K562 (cell line): ENCODE results near the gene OMG. TPM values are rescaled to one million over a fixed set of nuclear protein-coding genes. Genes with fewer than 3 reads are reported as not detected.

Experiments used
- ARID1B ChIP-seq: fragments of 450-650 bp; IDR thresholded peaks from 2 replicates; pipeline ENCODE4 v1.6.1; 2016; ENCODE audit warnings: antibody characterized with exemption, mild to moderate bottlenecking, inconsistent platforms
- ATF7 ChIP-seq: fragments of 450-650 bp; IDR thresholded peaks from 2 replicates; pipeline ENCODE4 v1.7.1; 2014; ENCODE audit warnings: mild to moderate bottlenecking, moderate library complexity
- BMI1 ChIP-seq: fragments of 150-350 bp; IDR thresholded peaks from 2 replicates; pipeline ENCODE4 v1.6.1; 2014; ENCODE audit warnings: low read length
- CEBPB ChIP-seq: fragments of 450-650 bp; IDR thresholded peaks from 2 replicates; pipeline ENCODE4 v1.6.1; 2016; ENCODE audit warnings: missing genetic modification characterization, missing compliant biosample characterization
- GATAD2A ChIP-seq: fragments of 450-650 bp; IDR thresholded peaks from 2 replicates; pipeline ENCODE4 v1.6.1; 2017
- HDAC2 ChIP-seq: fragments of 450-650 bp; IDR thresholded peaks from 2 replicates; pipeline ENCODE4 v1.6.1; 2016; ENCODE audit warnings: mild to moderate bottlenecking
- HOXB6 ChIP-seq: fragments of 250-450 bp; sonication (Bioruptor Pico); IDR thresholded peaks from 2 replicates; pipeline ENCODE4 v1.5.1; 2022; ENCODE audit warnings: mild to moderate bottlenecking, borderline replicate concordance
- MCM2 ChIP-seq: fragments of 450-650 bp; IDR thresholded peaks from 2 replicates; pipeline ENCODE4 v1.6.1; 2017; ENCODE audit warnings: low read depth, mild to moderate bottlenecking
- NCOA1 ChIP-seq: fragments of 450-650 bp; IDR thresholded peaks from 2 replicates; pipeline ENCODE4 v1.6.1; 2016; ENCODE audit warnings: low read depth
- POLR2H ChIP-seq: IDR thresholded peaks from 2 replicates; pipeline ENCODE4 v1.6.1; 2016; ENCODE audit warnings: missing genetic modification characterization, low read depth, mild to moderate bottlenecking, control low read depth, missing compliant biosample characterization, moderate library complexity
- RNF2 ChIP-seq: sonication (generic); IDR thresholded peaks from 2 replicates; pipeline ENCODE4 v1.6.1; 2016
- SAFB ChIP-seq: fragments of 200-400 bp; formaldehyde crosslinking; IDR thresholded peaks from 2 replicates; pipeline ENCODE4 v1.6.1; 2017; ENCODE audit warnings: low read depth, low read length, borderline replicate concordance
- SMARCA4 ChIP-seq: fragments of 450-650 bp; IDR thresholded peaks from 2 replicates; pipeline ENCODE4 v1.6.1; 2016
- ZNF175 ChIP-seq: fragments of 200-800 bp; sonication (Bioruptor generic); IDR thresholded peaks from 2 replicates; pipeline ENCODE4 v1.6.1; 2016; ENCODE audit warnings: low read depth, mild to moderate bottlenecking, missing genetic modification characterization, missing compliant biosample characterization
- polyA plus RNA-seq, 8 experiments: library from polyadenylated mRNA; depleted of rRNA in 4 of 8; stranded (reverse) in 5 of 8; unstranded in 3 of 8; fragments of >200 nt; fragmentation: Nextera tagmentation in 2 of 8; fragmentation: Illumina TruSeq in 1 of 8; extraction: Ambion mirVana in 2 of 8; extraction: Trizol in 1 of 8; gene quantifications; 2 replicates each; pipeline versions ENCODE4 v1.2.1 to v1.2.3, GENCODE V29; 2011 to 2014; ENCODE audit warnings: inconsistent platforms in 1 of 8, missing spikeins in 1 of 8
- total RNA-seq, 7 experiments: library from RNA; depleted of rRNA in 6 of 7; stranded (reverse); fragments of >200 nt in 6 of 7; fragmentation: Illumina TruSeq in 2 of 7; extraction: Trizol in 2 of 7; gene quantifications; 2 replicates each; pipeline versions ENCODE4 v1.2.1 to v1.2.3, GENCODE V29; 2011 to 2021; ENCODE audit warnings: low replicate concordance in 1 of 7
- TF ChIP-seq, protein P1 (sequence below): fragments of 450-650 bp; IDR thresholded peaks from 2 replicates; pipeline ENCODE4 v1.6.1; 2017; ENCODE audit warnings: antibody characterized with exemption, mild to moderate bottlenecking
- TF ChIP-seq, protein P2 (sequence below): IDR thresholded peaks from 2 replicates; pipeline ENCODE4 v1.6.1; 2011; ENCODE audit not compliant: insufficient read length; ENCODE audit errors: extremely low read depth
- TF ChIP-seq, protein P3 (sequence below), 2 experiments: IDR thresholded peaks in 1 of 2; conservative IDR thresholded peaks in 1 of 2; 2 replicates each; pipeline ENCODE4 v1.6.1; 2016; ENCODE audit warnings: low read depth in 2 of 2, mild to moderate bottlenecking in 1 of 2, missing compliant biosample characterization in 1 of 2, missing genetic modification characterization in 1 of 2, moderate library complexity in 1 of 2
- TF ChIP-seq, protein P4 (sequence below): IDR thresholded peaks from 2 replicates; pipeline ENCODE4 v1.6.1; 2014; ENCODE audit warnings: antibody characterized with exemption

The OMG gene
- total and polyA plus RNA-seq, 9 of the 15 experiments (the other 6 are each of a cell fraction or from before 2014, with no cell fraction given), result 0.41 TPM; not detected in 8

DNA sequence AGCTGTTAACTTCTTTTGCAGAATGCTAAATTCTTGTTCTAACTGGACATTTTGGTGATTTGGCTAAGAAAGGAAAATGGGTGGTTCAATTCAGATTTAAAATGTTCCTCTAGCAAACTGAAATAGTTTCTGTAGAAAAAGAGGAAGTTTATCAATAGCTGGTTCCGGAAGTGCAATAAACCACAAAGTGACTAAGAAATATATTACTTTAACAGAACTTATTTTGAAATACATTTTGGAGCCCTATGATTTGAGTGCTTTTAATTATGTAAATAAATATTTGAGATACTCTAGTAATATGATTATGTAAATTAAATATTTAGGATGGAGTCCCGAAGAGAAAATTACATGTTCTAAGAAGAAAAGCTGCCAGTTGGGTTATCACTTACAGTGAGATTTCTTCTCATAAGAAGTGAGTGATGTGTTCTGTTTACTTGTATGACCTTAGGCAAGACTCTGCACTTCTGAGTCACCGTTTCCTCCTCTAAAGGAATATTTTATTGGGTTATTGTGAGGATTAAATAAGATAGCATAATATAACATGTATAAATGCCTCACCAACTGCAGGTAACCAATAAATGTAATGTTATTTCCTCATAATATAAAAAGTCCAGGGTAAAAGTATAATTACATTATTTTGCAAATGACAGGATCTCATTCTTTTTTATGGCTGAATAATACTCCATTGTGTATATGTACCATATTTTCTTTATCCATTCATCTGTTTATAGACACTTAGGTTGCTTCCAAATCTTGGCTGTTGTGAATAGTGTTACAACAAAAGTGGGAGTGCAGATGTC is 17.1 kb upstream of the OMG start, which contains the start of gene EVI2B (continued):
- TF ChIP-seq NCOA1 (0 out of 2 replicates have a peak, but pooled peaks have one; percentile 12), POLR2H (tag) (peak; percentile 61), MCM2 (no peak), SMARCA4 (peak; percentile 76; the same call in 1 of the 2 replicates), CEBPB (tag) (peak; percentile 80), HDAC2 (no peak), ZNF175 (CRISPR knock-in tag) (no peak), GATAD2A (no peak), ATF7 (peak; percentile 35), BMI1 (no peak), HOXB6 (CRISPR knock-in tag) (no peak), SAFB (no peak), RNF2 (0 out of 2 replicates have a peak, but pooled peaks have one; percentile 18), ARID1B (peak; percentile 77)
- TF ChIP-seq, protein P1, sequence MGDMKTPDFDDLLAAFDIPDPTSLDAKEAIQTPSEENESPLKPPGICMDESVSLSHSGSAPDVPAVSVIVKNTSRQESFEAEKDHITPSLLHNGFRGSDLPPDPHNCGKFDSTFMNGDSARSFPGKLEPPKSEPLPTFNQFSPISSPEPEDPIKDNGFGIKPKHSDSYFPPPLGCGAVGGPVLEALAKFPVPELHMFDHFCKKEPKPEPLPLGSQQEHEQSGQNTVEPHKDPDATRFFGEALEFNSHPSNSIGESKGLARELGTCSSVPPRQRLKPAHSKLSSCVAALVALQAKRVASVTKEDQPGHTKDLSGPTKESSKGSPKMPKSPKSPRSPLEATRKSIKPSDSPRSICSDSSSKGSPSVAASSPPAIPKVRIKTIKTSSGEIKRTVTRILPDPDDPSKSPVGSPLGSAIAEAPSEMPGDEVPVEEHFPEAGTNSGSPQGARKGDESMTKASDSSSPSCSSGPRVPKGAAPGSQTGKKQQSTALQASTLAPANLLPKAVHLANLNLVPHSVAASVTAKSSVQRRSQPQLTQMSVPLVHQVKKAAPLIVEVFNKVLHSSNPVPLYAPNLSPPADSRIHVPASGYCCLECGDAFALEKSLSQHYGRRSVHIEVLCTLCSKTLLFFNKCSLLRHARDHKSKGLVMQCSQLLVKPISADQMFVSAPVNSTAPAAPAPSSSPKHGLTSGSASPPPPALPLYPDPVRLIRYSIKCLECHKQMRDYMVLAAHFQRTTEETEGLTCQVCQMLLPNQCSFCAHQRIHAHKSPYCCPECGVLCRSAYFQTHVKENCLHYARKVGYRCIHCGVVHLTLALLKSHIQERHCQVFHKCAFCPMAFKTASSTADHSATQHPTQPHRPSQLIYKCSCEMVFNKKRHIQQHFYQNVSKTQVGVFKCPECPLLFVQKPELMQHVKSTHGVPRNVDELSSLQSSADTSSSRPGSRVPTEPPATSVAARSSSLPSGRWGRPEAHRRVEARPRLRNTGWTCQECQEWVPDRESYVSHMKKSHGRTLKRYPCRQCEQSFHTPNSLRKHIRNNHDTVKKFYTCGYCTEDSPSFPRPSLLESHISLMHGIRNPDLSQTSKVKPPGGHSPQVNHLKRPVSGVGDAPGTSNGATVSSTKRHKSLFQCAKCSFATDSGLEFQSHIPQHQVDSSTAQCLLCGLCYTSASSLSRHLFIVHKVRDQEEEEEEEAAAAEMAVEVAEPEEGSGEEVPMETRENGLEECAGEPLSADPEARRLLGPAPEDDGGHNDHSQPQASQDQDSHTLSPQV, result peak; percentile 35; the same call in 1 of the 2 replicates
- TF ChIP-seq, protein P2, sequence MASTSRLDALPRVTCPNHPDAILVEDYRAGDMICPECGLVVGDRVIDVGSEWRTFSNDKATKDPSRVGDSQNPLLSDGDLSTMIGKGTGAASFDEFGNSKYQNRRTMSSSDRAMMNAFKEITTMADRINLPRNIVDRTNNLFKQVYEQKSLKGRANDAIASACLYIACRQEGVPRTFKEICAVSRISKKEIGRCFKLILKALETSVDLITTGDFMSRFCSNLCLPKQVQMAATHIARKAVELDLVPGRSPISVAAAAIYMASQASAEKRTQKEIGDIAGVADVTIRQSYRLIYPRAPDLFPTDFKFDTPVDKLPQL, result no peak
- TF ChIP-seq, protein P3, sequence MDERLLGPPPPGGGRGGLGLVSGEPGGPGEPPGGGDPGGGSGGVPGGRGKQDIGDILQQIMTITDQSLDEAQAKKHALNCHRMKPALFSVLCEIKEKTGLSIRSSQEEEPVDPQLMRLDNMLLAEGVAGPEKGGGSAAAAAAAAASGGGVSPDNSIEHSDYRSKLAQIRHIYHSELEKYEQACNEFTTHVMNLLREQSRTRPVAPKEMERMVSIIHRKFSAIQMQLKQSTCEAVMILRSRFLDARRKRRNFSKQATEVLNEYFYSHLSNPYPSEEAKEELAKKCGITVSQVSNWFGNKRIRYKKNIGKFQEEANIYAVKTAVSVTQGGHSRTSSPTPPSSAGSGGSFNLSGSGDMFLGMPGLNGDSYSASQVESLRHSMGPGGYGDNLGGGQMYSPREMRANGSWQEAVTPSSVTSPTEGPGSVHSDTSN (CRISPR knock-in tag; IDR thresholded peaks at IDR 0.05; ENCODE audit: low read depth), result no peak
- TF ChIP-seq, protein P3 (tag; conservative IDR thresholded peaks at IDR 0.05; ENCODE audit: low read depth), result peak; percentile 36; the same call in 1 of the 2 replicates
- TF ChIP-seq, protein P4, sequence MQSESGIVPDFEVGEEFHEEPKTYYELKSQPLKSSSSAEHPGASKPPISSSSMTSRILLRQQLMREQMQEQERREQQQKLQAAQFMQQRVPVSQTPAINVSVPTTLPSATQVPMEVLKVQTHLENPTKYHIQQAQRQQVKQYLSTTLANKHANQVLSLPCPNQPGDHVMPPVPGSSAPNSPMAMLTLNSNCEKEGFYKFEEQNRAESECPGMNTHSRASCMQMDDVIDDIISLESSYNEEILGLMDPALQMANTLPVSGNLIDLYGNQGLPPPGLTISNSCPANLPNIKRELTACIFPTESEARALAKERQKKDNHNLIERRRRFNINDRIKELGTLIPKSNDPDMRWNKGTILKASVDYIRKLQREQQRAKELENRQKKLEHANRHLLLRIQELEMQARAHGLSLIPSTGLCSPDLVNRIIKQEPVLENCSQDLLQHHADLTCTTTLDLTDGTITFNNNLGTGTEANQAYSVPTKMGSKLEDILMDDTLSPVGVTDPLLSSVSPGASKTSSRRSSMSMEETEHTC, result no peak
